ENCODE measurements around the gene ANO4.
"Not testable (repeated sequence)": the region's sequence is repeated elsewhere in the genome, so short reads cannot be mapped to it uniquely, and the experiment has no call there.

The ANO4 gene

DNA sequence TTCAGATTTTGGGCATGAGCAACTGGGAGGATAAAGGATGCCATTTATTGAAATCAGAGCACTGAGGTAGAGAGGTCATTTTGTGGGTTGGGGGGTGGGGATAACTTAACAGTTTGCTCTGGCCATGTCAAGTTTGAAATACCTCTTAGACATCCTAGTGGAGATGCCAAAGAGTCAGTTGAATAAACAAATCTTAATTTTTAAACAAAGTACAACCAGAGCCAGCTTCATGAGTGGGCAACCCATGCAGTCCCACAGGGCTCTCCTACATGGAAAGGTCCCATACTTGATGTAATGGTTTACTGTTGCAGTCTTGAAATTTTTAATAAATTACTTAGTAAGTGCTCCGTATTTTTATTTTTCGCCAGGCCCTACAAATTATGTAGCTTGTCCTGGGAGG, 81.2 kb downstream of the ANO4 start:
- DNase-seq: no peak

DNA sequence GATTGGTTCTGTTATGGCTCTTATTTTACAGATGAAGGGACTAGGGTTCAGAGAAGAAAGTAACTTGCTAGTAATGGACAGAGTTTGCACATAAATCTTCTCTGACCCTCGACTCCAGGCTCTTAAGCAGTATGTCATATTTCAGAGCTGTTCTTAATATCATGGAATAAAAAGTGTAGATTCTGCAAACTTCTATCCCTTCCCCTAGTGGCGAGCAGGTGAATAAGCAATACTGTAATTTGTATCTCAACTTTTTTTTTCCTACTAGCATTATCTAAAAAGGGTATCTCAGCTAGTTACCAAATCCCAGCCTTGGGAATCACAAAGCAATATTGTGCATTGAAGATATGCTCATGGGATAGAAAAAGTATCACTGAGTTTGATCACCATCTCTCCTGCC, 83.2 kb downstream of the ANO4 start:
- no peak for DNase-seq

DNA sequence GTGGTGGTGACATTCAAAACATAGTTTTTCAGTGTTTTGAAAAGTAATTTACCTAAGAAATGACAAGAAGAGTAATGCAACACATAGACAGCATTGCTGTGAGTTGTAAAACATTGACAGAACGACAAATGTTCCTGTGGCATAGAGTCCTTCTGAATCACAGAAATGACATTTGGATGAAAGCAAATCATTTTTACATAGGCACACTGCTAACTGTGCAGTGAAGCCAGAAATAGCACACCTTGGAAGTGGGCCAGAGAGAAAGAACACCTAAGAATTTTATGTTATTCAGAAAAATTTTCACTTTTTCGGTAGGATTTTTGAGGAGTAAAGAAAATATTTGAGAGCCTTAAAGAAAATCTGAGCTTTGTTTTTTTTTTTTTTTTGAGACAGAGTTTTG, 100.6 kb downstream of the ANO4 start:
- no peak for DNase-seq

DNA sequence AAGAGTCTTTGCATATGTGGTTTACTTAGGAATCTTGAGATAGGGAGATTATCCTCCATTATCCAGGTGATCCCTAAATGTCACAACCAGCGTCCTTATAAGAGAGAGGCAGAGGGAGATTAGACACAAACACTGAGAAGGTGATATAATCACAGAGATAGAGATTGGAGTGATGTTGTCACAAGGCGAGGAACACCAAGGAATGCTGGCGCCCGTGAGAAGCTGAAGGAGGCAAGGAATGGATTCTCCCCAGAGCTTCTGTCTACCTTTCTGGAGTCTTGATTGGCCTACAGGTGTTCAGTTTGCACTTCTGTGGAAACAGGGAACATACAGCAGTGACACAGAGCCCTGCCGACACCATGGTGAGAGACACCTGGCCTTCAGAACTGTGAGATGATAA, 101.6 kb downstream of the ANO4 start:
- DNase-seq: no peak

DNA sequence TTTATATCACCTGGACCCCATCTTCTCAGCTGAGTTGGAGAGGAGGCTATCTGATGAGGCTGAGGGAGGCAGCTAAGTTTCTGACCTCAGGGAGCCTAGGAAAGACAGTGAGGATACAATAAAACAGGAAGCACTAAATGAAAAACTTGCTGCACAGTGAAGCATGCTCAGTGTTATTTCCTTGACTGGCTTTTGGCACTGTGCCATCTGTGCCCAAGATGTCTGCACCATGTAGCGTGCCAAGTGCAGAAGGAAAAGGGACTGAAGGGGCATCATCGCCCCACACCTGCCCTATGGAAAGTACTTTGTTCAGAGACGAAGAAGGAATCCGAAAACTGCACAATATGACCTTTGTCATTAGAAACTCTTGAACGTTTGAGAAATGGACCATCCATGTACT, 102.7 kb downstream of the ANO4 start:
- DNase-seq: no peak

DNA sequence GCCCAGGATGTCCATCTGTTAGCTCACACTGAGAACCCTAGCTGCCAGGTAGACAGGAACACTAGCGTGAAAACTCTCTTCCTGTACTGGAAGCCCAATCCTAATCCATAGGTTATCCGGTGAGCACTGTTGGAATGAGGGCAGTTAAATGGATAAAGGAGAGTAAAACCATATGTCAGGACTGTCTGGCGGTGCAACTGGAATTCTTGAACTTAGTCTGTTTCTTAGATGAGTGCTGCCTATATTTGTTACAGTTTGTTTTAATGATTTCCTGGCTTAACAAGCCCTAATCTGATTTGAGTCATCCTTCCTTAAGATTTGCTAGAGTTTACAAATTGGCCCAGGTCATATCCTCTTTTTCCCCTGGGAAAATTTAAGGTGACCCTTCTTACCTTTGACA, 104.7 kb downstream of the ANO4 start:
- no peak for DNase-seq

DNA sequence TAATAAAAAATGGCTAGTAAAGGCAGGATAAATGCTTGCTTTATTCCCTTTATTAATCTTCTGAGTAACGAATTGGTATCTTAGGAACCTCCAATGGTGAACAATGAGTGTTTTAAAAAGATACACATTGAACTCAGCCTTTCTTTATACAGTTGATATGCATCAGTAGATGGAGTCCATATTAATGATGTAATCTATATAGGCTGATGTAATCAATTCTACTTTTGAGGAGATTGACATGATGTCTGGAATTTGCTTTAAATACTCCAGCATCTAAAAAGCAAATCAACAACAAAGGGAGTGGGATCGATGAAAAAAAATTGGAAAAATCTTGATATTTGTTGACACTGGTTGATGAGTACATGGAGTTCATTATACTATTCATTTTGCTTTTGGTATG, 106.2 kb downstream of the ANO4 start:
- DNase-seq: no peak

DNA sequence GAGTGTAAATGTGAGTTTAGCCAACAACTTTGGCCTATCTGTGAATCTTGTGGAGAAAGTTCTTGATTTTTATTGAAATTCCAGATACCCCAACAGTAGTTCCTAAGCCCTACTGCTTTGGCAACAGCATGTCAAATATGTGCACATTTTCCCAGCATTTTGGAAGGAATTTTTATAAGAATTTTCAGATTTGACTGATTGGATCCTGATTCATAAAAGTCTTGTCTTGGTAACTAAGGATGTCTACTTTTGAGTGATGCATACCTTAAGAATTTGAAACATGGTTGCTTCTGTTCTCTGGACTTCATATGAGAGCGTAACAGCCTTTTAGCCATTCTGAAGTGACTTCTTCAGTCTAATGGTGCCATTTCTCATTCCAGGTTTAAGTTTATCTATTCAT, 106.7 kb downstream of the ANO4 start:
- DNase-seq: no peak

DNA sequence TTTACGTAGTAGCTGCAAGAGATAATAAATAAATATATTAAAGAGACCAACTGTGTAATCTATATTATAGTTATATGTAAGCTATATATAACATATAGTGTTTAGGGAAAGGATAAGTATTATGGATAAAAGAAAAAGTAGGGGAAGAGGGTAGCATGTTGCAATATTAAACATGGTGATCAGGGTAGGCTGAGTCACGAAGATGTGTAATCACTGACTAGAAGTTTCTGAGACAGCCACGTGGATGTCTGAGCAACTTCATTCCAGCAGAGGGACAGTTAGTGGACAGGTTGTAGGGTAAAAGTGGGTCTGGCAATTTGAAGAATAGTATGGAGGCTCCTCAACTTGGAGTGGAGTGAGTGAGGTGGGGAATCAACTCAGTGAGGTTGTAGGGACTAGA, 109.7 kb downstream of the ANO4 start:
- DNase-seq: no peak

DNA sequence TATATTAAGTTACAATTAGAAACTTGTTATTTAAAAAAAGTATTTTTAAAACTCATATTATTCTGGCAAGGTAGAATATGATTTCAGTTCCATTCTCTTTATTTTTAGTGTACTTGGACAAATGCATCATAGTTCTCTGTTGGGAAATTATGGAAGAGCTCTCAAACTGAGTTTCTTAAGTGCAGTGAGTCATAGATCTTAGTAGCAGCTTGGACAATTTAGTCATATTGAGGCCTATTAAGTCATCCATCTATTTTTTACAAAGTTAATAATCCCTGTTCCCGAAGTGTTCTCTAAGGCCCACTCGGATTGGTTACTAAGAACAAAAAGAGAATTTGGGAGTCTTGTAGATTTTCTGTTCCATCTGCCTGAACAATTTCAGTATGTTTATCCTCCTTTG, 113.9 kb downstream of the ANO4 start:
- no peak for DNase-seq

DNA sequence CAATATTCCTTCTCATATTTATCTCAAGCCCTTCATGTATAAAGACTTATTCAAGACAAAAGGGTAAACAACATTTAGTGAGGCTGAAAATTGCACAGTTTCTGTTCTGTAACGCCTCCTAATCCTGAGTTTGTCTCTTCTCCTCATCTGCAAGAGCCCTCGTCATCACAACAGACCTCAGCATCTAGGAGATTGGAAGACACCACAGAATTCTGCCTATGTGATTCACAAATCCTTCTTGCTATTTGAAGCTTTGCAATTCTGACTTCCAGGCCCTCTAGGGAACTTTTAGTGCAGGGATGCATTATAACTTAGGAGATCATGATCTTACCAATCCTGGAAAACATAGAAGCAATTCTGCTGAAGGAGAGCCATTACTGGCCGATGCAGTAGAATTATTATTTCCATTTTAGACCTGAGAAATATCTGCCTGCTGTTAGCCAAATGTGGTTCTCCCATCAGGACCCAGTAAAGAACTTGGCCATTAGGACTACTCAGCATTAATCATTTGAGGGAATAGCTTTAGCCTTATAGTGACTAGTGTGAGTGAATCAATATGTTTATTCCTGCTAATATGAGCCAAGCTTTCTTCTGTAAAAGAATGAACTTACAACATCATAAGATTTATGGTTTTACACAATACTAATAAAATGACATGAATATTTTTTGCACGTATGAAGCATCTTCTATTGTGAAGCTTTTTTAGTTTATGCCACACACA, 119.5 kb downstream of the ANO4 start:
- DNase-seq: no peak

DNA sequence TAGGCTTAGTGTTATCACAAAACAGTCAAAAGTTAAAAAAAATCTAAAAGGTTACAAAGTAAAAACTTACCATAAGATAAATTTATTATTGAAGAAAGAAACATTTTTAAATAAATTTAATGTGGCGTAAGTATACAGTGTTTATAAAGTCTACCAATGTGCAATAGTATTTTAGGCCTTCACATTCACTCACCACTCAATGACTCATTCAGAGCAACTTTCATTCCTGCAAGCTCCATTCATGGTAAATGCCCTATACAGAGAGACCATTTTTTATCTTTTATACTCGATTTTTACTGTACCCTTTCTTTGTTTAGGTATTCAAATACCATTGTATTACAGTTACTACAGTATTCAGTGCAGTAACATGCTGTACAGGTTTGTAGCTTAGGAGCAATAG, 124.5 kb downstream of the ANO4 start:
- DNase-seq: no peak

DNA sequence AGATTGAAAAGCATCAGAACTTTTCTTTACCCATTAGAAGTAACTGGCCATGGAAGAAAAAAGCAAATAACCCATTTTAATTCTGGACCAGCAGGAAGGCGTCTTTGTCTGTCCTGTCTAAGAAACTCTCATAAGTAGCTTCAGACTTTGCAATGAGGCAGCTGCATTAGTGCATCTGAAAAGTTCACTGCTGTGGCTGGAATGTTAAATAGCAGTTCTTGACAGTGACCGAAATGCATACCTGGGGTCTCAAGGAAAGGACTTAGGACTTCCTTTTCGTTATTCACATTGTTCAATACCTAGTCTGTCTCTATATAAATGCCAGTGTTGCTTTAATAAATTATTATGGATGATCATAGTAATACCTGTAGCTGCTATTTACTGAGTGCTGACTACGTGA, 125.9 kb downstream of the ANO4 start:
- no peak for DNase-seq

DNA sequence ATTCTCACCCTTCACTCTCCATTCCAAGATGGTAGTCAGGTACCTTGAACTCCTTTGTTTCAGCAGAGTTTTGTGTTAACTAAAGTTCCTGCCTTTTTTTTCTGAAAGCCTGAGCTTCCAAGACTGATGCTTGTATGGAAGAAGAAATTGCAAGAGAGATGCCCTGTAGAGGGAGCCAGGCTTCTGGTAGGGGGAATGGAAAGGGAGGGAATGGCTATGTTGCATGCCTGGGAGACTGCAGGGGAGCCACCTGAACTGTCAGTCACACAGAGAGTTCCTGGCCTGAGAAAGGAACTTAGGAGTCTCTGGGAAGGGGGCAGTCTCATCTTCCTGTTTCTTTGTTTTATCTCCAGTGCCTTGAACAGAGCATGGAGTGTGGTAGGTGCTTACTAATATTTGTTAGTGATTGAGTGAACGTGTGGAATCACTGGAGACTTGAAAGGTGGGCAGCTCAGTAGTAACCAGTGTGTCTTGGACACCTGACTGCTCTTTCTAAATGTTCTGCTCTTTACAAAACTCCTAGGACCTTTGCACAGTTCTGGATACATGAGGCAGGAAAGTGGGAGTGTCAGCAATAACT, 132.2 kb downstream of the ANO4 start:
- no peak for DNase-seq

DNA sequence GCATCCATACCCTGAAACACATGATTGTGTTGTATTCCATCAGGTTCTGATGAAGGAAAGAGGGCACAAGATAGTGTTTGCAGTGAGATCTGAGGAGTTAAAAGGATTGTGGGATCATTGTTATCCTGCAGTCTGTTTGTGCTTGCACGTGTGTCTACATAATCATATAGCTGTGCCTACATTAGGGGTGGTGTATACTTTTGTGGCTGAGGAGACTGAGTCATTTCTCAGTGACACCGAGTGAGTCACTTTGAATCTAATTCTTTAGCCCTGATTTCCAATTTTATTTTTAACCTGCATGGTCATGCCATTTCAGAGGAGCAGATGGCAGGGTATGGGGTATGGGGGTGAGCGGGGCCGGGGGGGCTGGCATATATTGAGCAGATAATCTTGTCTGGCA, 133.2 kb downstream of the ANO4 start:
- no peak for DNase-seq

DNA sequence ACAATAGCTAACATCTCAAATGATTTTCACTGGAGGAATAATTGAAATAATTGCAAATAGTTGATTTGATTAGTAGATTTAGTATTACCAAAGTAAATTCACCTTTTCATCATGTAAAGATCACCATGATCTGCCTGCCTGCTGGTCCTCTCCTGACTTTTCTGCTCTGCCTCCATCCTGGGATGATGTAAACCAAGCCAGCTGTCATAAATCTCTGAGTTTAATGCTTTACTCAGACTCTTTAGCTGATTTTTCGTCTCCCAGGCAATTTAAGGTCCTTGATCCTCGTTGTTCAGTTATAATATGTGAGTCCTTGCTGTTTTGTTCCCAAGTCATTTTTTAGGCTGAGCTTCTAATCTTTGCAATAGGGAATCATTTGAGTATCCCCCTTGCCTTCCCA, 138.0 kb downstream of the ANO4 start:
- DNase-seq: no peak

DNA sequence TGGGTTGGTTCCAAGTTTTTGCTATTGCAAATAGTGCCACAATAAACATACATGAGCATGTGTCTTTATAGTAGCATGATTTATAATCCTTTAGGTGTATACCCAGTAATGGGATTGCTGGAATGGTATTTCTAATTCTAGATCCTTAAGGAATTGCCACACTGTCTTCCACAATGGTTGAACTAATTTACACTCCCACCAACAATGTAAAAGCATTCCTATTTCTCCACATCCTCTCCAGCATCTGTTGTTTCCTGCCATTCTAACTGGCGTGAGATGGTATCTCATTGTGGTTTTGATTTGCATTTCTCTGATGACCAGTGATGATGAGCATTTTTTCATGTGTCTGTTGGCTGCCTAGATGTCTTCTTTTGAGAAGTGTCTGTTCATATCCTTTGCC, 139.0 kb downstream of the ANO4 start:
- DNase-seq: not testable (repeated sequence)

DNA sequence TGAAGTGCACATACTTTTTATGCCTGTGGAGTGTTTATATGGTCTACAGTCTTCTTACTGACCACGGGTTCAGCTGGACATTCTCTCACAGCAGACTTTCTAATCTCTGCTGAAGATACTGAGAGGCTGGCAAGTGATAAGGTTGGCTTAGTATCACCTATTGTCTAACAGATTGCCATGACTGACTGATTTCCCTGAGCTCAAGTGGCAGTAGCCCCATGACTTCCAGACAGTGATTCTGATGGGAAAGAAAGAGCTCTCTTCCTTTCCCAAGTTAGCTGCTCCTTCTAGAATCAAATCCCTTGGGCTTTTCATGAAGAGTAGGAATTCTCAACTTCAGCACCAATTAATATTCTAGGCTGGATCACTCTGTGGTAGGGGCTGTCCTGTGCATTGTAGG, 141.4 kb downstream of the ANO4 start:
- no peak for DNase-seq

DNA sequence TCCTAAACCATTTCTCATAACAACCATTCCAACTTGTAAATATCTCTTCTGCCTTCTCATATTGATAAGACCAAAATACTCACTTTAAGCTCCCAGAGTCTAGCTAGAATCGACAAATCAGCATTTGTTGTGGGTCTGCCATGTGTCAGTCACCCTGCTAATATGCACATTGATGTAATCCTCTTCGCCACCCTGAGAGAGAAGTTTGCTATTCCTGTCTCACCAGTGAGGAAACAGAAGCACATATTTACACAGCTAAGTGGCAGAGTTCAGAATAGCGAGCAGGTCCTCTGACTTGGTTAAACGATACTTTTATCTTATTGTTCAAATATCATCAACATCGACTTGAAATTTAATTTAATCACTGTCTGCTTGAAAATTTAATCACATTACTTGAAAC, 142.1 kb downstream of the ANO4 start:
- DNase-seq: no peak

DNA sequence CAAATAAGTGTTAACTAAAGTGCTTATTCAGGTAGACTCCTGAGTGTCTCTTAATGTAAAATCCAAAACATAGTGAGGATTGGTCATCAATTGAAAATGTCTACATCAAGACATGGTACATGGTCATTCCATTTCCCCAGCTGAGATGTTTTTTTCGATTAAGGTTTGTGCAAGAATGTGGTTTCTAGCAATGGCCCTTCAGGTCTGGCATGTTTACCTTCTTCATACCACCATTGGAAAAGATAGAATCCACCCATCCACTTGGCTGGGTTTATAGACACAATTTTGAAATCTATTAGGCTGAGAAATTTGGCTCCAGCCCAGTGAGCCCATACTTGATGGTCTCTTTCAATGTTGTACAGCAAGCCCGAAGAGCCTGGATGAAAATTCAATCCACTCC, 145.9 kb downstream of the ANO4 start:
- no peak for DNase-seq

DNA sequence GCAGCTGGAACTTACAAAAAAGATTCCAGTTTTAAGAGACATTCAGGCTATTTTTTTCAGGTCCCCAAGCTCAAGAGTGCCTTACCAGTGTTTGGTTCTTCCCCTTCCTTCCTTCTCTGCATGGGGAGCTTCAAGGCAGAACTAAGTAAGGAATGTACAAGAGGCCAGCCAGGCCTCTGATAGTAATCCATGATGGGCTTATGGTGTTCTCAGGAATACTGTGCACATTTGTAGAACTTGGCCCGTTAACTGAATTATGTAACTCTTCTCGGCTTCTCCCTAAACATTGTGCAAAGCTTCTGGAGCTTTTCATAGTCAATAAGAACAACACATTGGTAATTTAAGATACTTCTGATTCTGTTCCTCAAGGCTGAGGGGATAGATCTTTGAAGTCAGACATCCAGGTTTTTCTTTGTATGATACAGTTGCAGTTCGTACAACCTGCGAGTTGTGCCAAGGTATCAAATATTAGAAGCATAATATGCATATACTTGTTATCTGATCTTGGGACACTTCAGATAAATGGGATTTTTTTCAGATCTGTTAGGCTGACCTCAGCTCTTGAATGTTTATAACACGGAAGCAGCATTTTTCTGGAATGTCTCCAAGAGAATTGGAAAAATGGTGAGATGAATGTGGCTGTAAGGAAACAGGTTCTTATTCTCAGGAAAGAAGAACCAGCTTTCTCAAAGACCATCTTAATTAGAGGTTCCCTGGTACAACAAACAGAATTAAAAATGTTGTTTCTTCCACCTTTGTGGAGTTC, 148.6 kb downstream of the ANO4 start:
- DNase-seq: no peak

DNA sequence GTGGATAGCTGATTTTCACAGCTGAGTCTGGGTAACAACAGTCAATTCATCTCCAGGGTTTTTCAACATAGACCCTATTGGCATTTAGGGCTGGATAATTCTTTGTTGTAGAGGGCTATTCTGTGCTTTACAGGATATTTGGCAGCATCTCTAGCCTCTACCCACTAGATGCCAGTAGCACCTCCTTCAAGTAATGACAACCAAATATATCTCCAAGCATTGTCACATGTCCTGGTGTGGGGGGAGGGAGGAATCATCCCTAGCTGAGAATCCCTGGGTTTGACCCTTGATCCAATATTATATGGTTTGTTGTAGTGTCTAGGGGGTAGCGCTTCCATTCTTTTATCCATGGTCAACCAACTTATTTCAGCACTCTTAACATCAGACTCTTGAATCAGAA, 157.2 kb downstream of the ANO4 start:
- no peak for DNase-seq

DNA sequence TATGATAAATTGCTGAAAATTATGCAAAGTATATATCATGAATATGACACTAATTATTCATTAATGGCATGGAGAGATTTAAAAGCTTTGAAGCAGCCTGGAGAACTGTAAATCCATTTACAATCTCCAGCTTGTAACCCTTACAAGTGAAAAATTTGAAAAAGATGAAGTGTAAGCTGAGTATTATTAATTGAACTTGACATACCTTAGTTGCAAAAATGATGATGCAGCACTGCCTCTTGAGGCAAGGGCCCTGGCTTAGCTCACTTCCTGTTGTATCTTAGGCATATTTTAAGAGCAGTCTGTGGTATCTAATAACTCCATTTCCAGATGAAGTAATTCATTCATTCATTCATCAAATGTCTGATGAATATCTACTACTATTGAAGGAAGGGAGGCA, 158.6 kb downstream of the ANO4 start:
- DNase-seq: no peak

DNA sequence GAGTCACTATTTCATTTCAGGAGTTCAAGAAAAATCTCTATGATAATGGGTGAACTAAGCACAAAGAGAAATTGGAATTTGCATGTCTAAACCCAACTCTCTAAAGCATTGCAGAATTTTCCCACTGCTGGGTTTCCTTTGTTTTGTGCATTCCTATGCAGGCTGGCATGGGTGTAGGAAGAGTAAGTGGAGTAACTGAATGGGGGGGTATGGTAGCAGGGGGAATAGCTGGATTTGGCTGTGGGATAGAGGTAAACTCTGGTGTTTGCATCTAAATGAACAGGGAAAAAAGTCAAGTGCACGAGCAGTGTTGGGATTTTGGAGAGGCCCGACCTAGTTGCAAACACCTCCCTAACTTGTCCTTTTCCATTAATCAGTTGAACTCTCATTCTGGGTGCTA, 159.1 kb downstream of the ANO4 start:
- no peak for DNase-seq

DNA sequence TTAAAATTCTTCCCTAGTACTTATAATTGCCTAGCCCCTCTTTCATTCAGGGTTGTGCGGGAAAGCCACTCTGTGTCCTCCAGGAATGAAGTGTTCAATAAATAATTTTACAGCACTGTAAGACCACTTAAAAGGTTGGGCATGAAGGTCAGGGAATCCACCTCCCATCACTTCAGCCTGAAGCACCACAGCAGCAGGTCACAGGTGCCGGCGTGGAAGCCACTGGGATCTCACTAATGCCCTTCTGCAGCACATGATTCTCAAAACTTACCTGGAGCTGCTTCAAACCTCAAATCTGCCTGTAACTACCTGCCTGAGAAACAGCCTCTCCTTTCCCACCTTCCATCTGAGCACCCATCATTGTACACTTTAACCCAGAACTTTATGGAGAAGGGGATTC, 159.5 kb downstream of the ANO4 start:
- DNase-seq: no peak

All from activated CD4-positive, alpha-beta T cell treated with anti-CD3 and anti-CD28 coated beads, Interleukin-2, Interleukin-6, amounts not matched to agents 100 ng/mL and 50 ng/mL, durations not matched to agents 16 hours and 8 hours (primary cell).